ENCODE measurements around the gene LPIN1.

DNA sequence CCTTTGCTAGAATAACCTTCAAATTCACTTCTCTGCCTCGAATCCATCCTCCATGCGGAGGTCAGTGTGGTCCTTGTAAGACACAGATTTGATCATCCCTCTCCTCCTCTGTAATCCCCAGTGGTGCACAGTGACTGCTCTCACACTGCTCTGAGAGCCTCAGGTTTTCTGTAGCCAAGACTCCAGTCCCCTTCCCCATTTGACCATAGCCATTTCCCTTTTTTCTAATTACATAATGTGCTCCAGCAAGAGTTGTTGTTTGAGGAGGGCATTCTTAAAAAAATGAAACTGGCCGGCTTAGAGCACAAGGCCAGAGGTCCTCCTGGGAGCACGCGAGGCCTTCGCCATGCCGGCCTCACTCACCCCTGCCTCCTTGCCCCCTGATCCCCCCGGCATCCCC is 34.7 kb upstream of the LPIN1 start:
- TF ChIP-seq, protein P1, sequence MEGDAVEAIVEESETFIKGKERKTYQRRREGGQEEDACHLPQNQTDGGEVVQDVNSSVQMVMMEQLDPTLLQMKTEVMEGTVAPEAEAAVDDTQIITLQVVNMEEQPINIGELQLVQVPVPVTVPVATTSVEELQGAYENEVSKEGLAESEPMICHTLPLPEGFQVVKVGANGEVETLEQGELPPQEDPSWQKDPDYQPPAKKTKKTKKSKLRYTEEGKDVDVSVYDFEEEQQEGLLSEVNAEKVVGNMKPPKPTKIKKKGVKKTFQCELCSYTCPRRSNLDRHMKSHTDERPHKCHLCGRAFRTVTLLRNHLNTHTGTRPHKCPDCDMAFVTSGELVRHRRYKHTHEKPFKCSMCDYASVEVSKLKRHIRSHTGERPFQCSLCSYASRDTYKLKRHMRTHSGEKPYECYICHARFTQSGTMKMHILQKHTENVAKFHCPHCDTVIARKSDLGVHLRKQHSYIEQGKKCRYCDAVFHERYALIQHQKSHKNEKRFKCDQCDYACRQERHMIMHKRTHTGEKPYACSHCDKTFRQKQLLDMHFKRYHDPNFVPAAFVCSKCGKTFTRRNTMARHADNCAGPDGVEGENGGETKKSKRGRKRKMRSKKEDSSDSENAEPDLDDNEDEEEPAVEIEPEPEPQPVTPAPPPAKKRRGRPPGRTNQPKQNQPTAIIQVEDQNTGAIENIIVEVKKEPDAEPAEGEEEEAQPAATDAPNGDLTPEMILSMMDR (IDR thresholded peaks at IDR 0.05): no peak
- no peak for TF ChIP-seq POLR2A (IDR thresholded peaks at IDR 0.05)
